GM12891 (cell line): Measurements from ENCODE around the gene SLC35G3.
"Not testable (repeated sequence)": the region's sequence is repeated elsewhere in the genome, so short reads cannot be mapped to it uniquely, and the experiment has no call there.

Source experiments
- PAX5 ChIP-seq: IDR thresholded peaks from 2 replicates; pipeline ENCODE4 v1.6.1; 2011; ENCODE audit warnings: low read length, moderate library complexity, mild to moderate bottlenecking; ENCODE audit not compliant: insufficient read depth, severe bottlenecking
- POLR2A ChIP-seq: IDR thresholded peaks from 2 replicates; pipeline ENCODE4 v1.6.1; 2011; ENCODE audit warnings: low read depth, low read length, control low read depth

GRCh38 chr17:35234315-35234714 is 40.1 kb upstream of the SLC35G3 start:
- not testable (repeated sequence) for TF ChIP-seq POLR2A, PAX5
